ENCODE measurements around the gene COL4A2.

DNA sequence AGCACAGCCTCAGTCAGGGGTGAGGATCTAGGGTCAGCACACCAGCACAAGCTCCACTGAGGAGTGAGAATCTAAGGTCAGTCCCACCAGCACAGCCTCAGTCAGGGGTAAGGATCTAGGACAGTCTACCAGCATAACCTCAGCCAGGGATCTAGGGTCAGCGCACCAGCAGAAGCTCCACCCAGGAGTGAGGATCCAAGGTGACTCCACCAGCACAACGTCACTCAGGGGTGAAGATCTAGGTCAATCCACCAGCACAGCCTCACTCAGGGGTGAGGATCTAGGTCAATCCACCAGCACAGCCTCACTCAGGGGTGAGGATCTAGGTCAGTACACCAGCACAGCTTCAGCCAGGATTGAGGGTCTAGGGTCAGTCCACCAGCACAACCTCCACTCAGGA, 189.9 kb downstream of the COL4A2 start:
- no peak for TF ChIP-seq POLR2A (IDR thresholded peaks at IDR 0.05)
- TF ChIP-seq, protein P1, sequence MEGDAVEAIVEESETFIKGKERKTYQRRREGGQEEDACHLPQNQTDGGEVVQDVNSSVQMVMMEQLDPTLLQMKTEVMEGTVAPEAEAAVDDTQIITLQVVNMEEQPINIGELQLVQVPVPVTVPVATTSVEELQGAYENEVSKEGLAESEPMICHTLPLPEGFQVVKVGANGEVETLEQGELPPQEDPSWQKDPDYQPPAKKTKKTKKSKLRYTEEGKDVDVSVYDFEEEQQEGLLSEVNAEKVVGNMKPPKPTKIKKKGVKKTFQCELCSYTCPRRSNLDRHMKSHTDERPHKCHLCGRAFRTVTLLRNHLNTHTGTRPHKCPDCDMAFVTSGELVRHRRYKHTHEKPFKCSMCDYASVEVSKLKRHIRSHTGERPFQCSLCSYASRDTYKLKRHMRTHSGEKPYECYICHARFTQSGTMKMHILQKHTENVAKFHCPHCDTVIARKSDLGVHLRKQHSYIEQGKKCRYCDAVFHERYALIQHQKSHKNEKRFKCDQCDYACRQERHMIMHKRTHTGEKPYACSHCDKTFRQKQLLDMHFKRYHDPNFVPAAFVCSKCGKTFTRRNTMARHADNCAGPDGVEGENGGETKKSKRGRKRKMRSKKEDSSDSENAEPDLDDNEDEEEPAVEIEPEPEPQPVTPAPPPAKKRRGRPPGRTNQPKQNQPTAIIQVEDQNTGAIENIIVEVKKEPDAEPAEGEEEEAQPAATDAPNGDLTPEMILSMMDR (IDR thresholded peaks at IDR 0.05) = no peak
